KMS-11 (cell line): ENCODE results near the gene DNAH6.

Experiments used
- H2AFZ ChIP-seq: fragments of 200-600 bp; sonication (generic); 2 replicates; pipeline ENCODE4 v1.6.1; 2016; ENCODE audit warnings: antibody characterized with exemption, mixed run types, low read depth
- H3K27ac ChIP-seq: fragments of 200-600 bp; sonication (generic); 2 replicates; pipeline ENCODE4 v1.6.1; 2016; ENCODE audit warnings: mild to moderate bottlenecking, mixed run types
- H3K27me3 ChIP-seq: fragments of 200-600 bp; sonication (generic); 2 replicates; pipeline ENCODE4 v1.6.1; 2017; ENCODE audit warnings: mild to moderate bottlenecking, low read depth, mixed run types, moderate library complexity; ENCODE audit not compliant: insufficient read depth
- H3K36me3 ChIP-seq: fragments of 200-600 bp; sonication (generic); 2 replicates; pipeline ENCODE4 v1.6.1; 2017; ENCODE audit warnings: mild to moderate bottlenecking, mixed run types; ENCODE audit not compliant: insufficient read depth
- H3K4me1 ChIP-seq: fragments of 200-600 bp; sonication (generic); 2 replicates; pipeline ENCODE4 v1.6.1; 2016; ENCODE audit warnings: mild to moderate bottlenecking, low read depth, mixed run types; ENCODE audit not compliant: poor library complexity, severe bottlenecking
- H3K4me2 ChIP-seq: fragments of 200-600 bp; sonication (generic); 2 replicates; pipeline ENCODE4 v1.7.0; 2016; ENCODE audit warnings: mild to moderate bottlenecking, mixed run types
- H3K4me3 ChIP-seq: fragments of 200-600 bp; sonication (generic); IDR thresholded peaks from 2 replicates; pipeline ENCODE4 v1.6.1; 2017; ENCODE audit warnings: low read depth, low read length, mixed read lengths; ENCODE audit not compliant: insufficient read depth
- H3K79me2 ChIP-seq: fragments of 200-600 bp; sonication (generic); 2 replicates; pipeline ENCODE4 v1.6.1; 2016; ENCODE audit warnings: low read depth, mixed run types; ENCODE audit not compliant: insufficient read depth
- H3K9ac ChIP-seq: fragments of 200-600 bp; sonication (generic); 2 replicates; pipeline ENCODE4 v1.6.1; 2016; ENCODE audit warnings: mild to moderate bottlenecking, mixed run types
- H4K20me1 ChIP-seq: fragments of 200-600 bp; sonication (generic); 2 replicates; pipeline ENCODE4 v1.6.1; 2016; ENCODE audit warnings: mild to moderate bottlenecking, mixed run types; ENCODE audit not compliant: insufficient read depth
- TF ChIP-seq, protein P1 (sequence below): fragments of 200-600 bp; sonication (generic); conservative IDR thresholded peaks from 2 replicates; pipeline ENCODE4 v1.6.1; 2017; ENCODE audit warnings: low read depth, mild to moderate bottlenecking, antibody characterized with exemption, low read length, moderate library complexity, mixed read lengths

The DNAH6 gene

DNA sequence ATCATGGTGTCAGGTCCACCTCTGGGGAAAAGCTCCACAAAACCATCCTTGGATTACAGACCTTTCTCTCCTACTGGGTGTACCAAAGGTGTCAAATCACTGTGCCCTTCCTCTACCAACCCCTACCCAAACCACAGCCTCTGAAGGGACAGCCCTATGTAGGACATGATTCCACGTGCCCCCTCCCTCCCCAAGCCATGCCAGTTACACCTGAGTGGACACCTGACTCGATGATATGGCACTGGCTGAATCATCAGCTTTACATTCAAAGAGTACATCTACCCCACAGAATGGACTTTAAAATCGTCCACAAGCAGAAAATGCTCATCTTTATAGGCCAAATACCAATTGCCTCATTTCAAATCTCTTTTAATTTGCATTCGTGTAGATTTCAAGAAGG lies 338.6 kb downstream of the DNAH6 start:
- Histone ChIP-seq H2AFZ (no peak overlapping the region), H3K36me3 (no peaks in the 10 kb centered on the region), H3K9ac (no peak overlapping the region), H3K4me3 (no peak overlapping the region), H3K4me1 (peaks cover 6% of the 10 kb centered on the region), H3K27me3 (no peaks in the 10 kb centered on the region), H3K4me2 (no peak overlapping the region), H3K79me2 (no peaks in the 10 kb centered on the region), H3K27ac (no peak overlapping the region), H4K20me1 (no peaks in the 10 kb centered on the region)
- TF ChIP-seq, protein P1, sequence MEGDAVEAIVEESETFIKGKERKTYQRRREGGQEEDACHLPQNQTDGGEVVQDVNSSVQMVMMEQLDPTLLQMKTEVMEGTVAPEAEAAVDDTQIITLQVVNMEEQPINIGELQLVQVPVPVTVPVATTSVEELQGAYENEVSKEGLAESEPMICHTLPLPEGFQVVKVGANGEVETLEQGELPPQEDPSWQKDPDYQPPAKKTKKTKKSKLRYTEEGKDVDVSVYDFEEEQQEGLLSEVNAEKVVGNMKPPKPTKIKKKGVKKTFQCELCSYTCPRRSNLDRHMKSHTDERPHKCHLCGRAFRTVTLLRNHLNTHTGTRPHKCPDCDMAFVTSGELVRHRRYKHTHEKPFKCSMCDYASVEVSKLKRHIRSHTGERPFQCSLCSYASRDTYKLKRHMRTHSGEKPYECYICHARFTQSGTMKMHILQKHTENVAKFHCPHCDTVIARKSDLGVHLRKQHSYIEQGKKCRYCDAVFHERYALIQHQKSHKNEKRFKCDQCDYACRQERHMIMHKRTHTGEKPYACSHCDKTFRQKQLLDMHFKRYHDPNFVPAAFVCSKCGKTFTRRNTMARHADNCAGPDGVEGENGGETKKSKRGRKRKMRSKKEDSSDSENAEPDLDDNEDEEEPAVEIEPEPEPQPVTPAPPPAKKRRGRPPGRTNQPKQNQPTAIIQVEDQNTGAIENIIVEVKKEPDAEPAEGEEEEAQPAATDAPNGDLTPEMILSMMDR = no peak

DNA sequence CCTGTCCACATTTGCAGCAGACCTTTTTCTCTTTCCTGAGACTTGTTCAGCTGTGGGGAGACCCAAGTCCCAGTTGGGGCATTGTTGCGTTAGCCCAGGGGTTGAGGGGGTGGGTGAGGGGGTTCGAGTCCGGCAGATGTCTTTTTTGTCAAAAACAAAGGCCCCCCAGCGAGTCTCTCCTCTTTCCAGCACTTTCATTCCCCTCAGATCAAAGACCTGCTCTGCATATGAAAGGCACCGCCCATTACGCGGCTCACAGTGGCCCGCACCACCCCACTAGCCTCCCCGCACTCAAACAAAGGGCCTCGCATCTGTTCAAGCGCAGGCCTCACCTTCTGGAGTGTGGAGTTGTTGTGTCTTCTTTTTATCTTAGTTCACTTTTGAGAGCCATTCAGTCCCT lies 339.4 kb downstream of the DNAH6 start:
- no peak overlapping the region for H3K4me2 ChIP-seq
- H3K79me2 ChIP-seq = no peaks in the 10 kb centered on the region
- no peak overlapping the region for H3K27ac ChIP-seq
- peaks cover 6% of the 10 kb centered on the region for H3K4me1 ChIP-seq
- no peak overlapping the region for H2AFZ ChIP-seq
- no peak overlapping the region for H3K9ac ChIP-seq
- no peaks in the 10 kb centered on the region for H3K27me3 ChIP-seq
- H3K36me3 ChIP-seq = no peaks in the 10 kb centered on the region
- no peak overlapping the region for H3K4me3 ChIP-seq
- TF ChIP-seq, protein P1 = no peak
- H4K20me1 ChIP-seq = no peaks in the 10 kb centered on the region

DNA sequence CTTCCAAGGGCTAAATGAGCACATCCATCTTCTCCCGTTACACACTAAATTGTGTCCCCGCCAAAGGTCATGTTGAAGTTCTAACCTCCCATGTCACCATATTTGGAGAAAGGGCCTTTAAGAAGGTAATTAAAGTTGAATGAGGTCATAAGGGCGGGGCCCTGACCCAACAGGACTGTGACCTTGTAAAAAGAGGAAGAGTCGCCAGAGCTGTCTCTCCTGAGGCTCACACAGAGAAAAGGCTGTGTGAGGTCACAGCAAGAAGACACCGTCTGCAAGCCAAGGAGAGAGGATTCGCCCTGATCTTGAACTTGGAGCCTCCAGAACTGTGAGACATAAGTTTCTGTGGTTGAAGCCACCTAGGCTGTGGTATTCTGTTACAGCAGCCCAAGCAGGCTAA lies 340.5 kb downstream of the DNAH6 start:
- no peaks in the 10 kb centered on the region for H3K27me3 ChIP-seq
- no peak overlapping the region for H3K9ac ChIP-seq
- TF ChIP-seq, protein P1 = no peak
- no peaks in the 10 kb centered on the region for H3K36me3 ChIP-seq
- H2AFZ ChIP-seq = no peak overlapping the region
- no peak overlapping the region for H3K4me2 ChIP-seq
- H3K27ac ChIP-seq = no peak overlapping the region
- peaks cover 6% of the 10 kb centered on the region for H3K4me1 ChIP-seq
- H3K4me3 ChIP-seq = no peak overlapping the region
- no peaks in the 10 kb centered on the region for H3K79me2 ChIP-seq
- H4K20me1 ChIP-seq = no peaks in the 10 kb centered on the region

DNA sequence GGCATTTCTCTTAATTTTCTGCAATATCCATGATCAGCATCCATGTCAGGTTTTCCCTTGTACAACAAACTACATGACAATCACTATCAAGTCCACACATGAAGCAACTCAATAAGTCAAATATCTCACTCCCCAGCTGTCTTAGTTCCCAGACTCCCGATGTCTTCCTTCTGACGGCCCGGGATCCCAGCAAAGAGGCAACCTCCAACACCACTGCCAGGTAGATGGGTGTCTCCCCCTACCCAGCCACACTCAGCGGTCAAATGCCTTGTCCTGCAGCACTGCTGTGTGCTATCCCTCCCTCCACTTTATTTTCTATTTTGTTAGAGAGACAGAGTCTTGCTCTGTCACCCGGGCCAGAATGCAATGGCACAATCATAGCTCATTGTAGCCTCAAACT lies 341.3 kb downstream of the DNAH6 start:
- H4K20me1 ChIP-seq = no peaks in the 10 kb centered on the region
- no peaks in the 10 kb centered on the region for H3K36me3 ChIP-seq
- H3K4me3 ChIP-seq = no peak overlapping the region
- H3K9ac ChIP-seq = no peak overlapping the region
- TF ChIP-seq, protein P1 = no peak
- no peak overlapping the region for H3K27ac ChIP-seq
- peaks cover 6% of the 10 kb centered on the region for H3K4me1 ChIP-seq
- H3K27me3 ChIP-seq = no peaks in the 10 kb centered on the region
- no peak overlapping the region for H2AFZ ChIP-seq
- H3K79me2 ChIP-seq = no peaks in the 10 kb centered on the region
- H3K4me2 ChIP-seq = no peak overlapping the region

DNA sequence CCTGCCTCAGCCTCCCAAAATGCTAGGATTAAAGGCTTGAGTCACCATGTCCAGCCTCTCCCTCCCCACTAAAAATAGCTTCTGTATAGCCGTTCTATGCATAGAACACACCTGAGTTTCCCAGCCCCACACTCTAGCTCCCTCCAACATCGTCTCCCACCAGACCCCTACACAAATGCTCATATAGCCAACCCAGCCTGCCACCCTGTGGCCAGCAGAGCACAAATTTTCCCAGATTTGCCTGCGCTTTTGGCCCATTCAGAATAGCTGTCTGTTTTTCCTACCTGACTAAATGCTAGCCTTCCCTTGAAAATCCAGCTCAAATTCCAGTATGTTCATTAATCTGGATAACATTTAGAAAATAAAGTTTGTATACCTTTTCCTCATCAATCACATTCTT lies 341.8 kb downstream of the DNAH6 start:
- H3K27ac ChIP-seq = no peak overlapping the region
- TF ChIP-seq, protein P1 = no peak
- peaks cover 6% of the 10 kb centered on the region for H3K4me1 ChIP-seq
- H2AFZ ChIP-seq = no peak overlapping the region
- no peak overlapping the region for H3K4me3 ChIP-seq
- H3K27me3 ChIP-seq = no peaks in the 10 kb centered on the region
- no peaks in the 10 kb centered on the region for H3K36me3 ChIP-seq
- no peak overlapping the region for H3K4me2 ChIP-seq
- no peak overlapping the region for H3K9ac ChIP-seq
- no peaks in the 10 kb centered on the region for H3K79me2 ChIP-seq
- no peaks in the 10 kb centered on the region for H4K20me1 ChIP-seq
